PC-3 (cell line): ENCODE results near the gene SORL1. TPM values are rescaled to one million over a fixed set of nuclear protein-coding genes. Genes with fewer than 3 reads are reported as not detected.

ENCODE experiments used
- ATAC-seq: fragments of 200-7000 bp; cut with Tn5 transposase; 2 replicates; pipeline ENCODE4 v1.9.1; 2020; ENCODE audit warnings: mild to moderate bottlenecking, moderate library complexity
- BruUV-seq: library from RNA; stranded (reverse); fragments of 400-500 nt; replicated peaks from 2 replicates; lab custom pipeline; 2021; lab: Mats Ljungman, UMichigan
- CTCF ChIA-PET: fragments of 300-600 bp; sonication (Branson Sonifier 250); formaldehyde crosslinking; loops from one replicate; lab custom pipeline; 2022; ENCODE audit warnings: antibody characterized with exemption; lab: Charles Lee
- POLR2A ChIA-PET: fragments of 300-600 bp; sonication (Branson Sonifier 250); formaldehyde crosslinking; loops from one replicate; lab custom pipeline; 2022; ENCODE audit warnings: antibody characterized with exemption; ENCODE audit not compliant: unreplicated experiment; lab: Charles Lee
- DNase-seq: peaks from one replicate; pipeline ENCODE4 v3.0.0-alpha.2; 2015
- H2AFZ ChIP-seq: fragments of 300-600 bp; sonication (generic); 2 replicates; pipeline ENCODE4 v1.6.0; 2016; ENCODE audit warnings: antibody characterized with exemption, low read length
- H3F3A ChIP-seq: fragments of 300-600 bp; sonication (generic); one replicate; pipeline ENCODE4 v1.6.0; 2017; ENCODE audit warnings: antibody characterized with exemption, low read length, control low read depth, mild to moderate bottlenecking; ENCODE audit not compliant: unreplicated experiment
- H3K27ac ChIP-seq: fragments of 300-600 bp; sonication (generic); 2 replicates; pipeline ENCODE4 v1.5.1; 2016; ENCODE audit warnings: mild to moderate bottlenecking, low read length
- H3K27me3 ChIP-seq: fragments of 300-600 bp; sonication (generic); 2 replicates; pipeline ENCODE4 v1.6.1; 2016; ENCODE audit warnings: low read length, mixed read lengths
- H3K36me3 ChIP-seq: fragments of 300-600 bp; sonication (generic); 2 replicates; pipeline ENCODE4 v1.6.1; 2016; ENCODE audit warnings: low read depth, mixed run types, low read length, mixed read lengths
- H3K4me1 ChIP-seq: fragments of 300-600 bp; sonication (generic); 2 replicates; pipeline ENCODE4 v1.5.1; 2016; ENCODE audit warnings: low read length; ENCODE audit not compliant: insufficient read depth
- H3K4me2 ChIP-seq: fragments of 300-600 bp; sonication (generic); 2 replicates; pipeline ENCODE4 v1.6.0; 2016; ENCODE audit warnings: low read length
- H3K4me3 ChIP-seq: fragments of 300-600 bp; sonication (generic); 2 replicates; pipeline ENCODE4 v1.5.1; 2016; ENCODE audit warnings: mild to moderate bottlenecking, low read length, mixed read lengths
- H3K79me2 ChIP-seq: fragments of 300-600 bp; sonication (generic); 2 replicates; pipeline ENCODE4 v1.6.1; 2017; ENCODE audit warnings: low read length, mixed read lengths
- H3K9ac ChIP-seq: fragments of 300-600 bp; sonication (generic); 2 replicates; pipeline ENCODE4 v1.6.0; 2016; ENCODE audit warnings: mild to moderate bottlenecking, low read length
- H3K9me2 ChIP-seq: fragments of 300-600 bp; sonication (generic); replicated peaks from 2 replicates; pipeline ENCODE4 v1.6.1; 2016; ENCODE audit warnings: mixed run types, low read length, mixed read lengths
- H3K9me3 ChIP-seq: fragments of 300-600 bp; sonication (generic); 2 replicates; pipeline ENCODE4 v1.6.1; 2016; ENCODE audit warnings: low read length, mixed read lengths
- H4K20me1 ChIP-seq: fragments of 300-600 bp; sonication (generic); 2 replicates; pipeline ENCODE4 v1.6.1; 2016; ENCODE audit warnings: low read length, mixed read lengths
- CTCF ChIP-seq: fragments of 300-600 bp; sonication (generic); conservative IDR thresholded peaks from 2 replicates; pipeline ENCODE4 v1.5.1; 2017; ENCODE audit warnings: antibody characterized with exemption, low read depth, mild to moderate bottlenecking, low read length
- EZH2 ChIP-seq: fragments of 300-600 bp; sonication (generic); IDR thresholded peaks from one replicate; pipeline ENCODE4 v1.6.1; 2017; ENCODE audit warnings: antibody characterized with exemption, mild to moderate bottlenecking, low read length; ENCODE audit not compliant: unreplicated experiment
- EZH2phosphoT487 ChIP-seq: fragments of 300-600 bp; sonication (generic); IDR thresholded peaks from 2 replicates; pipeline ENCODE4 v1.6.1; 2018; ENCODE audit warnings: mild to moderate bottlenecking, antibody characterized with exemption, low read length, borderline replicate concordance
- intact Hi-C: fragments of 100-400 bp; cut with micrococcal nuclease; formaldehyde crosslinking; loops from 2 replicates; pipeline ENCODE4 v1.9.0; 2023
- total RNA-seq: library from RNA; depleted of rRNA; stranded (reverse); fragments of >200 nt; gene quantifications from 2 replicates; pipeline ENCODE4 v1.2.3, GENCODE V29; 2014

The SORL1 gene
- total RNA-seq, 1 experiment from 2014 or later = 53.7 TPM

- H3K9ac ChIP-seq = no peak overlapping the region
- DNase-seq (peak; percentile 96), ATAC-seq (peak; percentile 99)
- peak overlapping the region; percentile 20; the same call in 1 of the 2 replicates for H2AFZ ChIP-seq
- H4K20me1 ChIP-seq = 0 out of 2 replicates have a peak, but pooled peaks cover 3% of the 10 kb centered on the region
- no peaks in the 10 kb centered on the region for H3K9me3 ChIP-seq
- no peaks in the 10 kb centered on the region for H3K9me2 ChIP-seq
- H3K27me3 ChIP-seq = no peaks in the 10 kb centered on the region
- no peaks in the 10 kb centered on the region for H3K79me2 ChIP-seq
- no peak overlapping the region for H3K4me3 ChIP-seq
- TF ChIP-seq EZH2 = no peak
- no peak for TF ChIP-seq EZH2phosphoT487
- no peak for TF ChIP-seq CTCF
- H3K36me3 ChIP-seq = peaks cover 12% of the 10 kb centered on the region; the same call in 1 of the 2 replicates
- peaks cover 3% of the 10 kb centered on the region for H3F3A ChIP-seq
- H3K4me1 ChIP-seq = peaks cover 23% of the 10 kb centered on the region
- intact Hi-C loops = no loop called here
- ChIA-PET CTCF (no interaction called here), POLR2A (interaction anchor here (0.6 kb wide), 1 partner anchor 403 kb away, joined by 7 read pairs; no protein-coding TSS in a partner anchor)
- no TSS peak for BruUV-seq
- H3K27ac ChIP-seq = peak overlapping the region; percentile 42
- no peak overlapping the region; the same call in 1 of the 2 replicates for H3K4me2 ChIP-seq
Measured at GRCh38 chr11:121553806-121554205, 101.7 kb downstream of the SORL1 start.

GRCh38 chr11:121554552-121554951 lies 102.4 kb downstream of the SORL1 start:
- Histone ChIP-seq H3K9ac (no peak overlapping the region), H3K79me2 (no peaks in the 10 kb centered on the region), H3K9me3 (no peaks in the 10 kb centered on the region), H3K27me3 (no peaks in the 10 kb centered on the region), H3K9me2 (no peaks in the 10 kb centered on the region), H3K27ac (peak overlapping the region; percentile 35; the same call in 1 of the 2 replicates), H3K4me2 (peak overlapping the region; percentile 26; the same call in 1 of the 2 replicates), H3K4me1 (peaks cover 23% of the 10 kb centered on the region), H3K4me3 (no peak overlapping the region), H4K20me1 (0 out of 2 replicates have a peak, but pooled peaks cover 3% of the 10 kb centered on the region), H3K36me3 (peaks cover 17% of the 10 kb centered on the region; the same call in 1 of the 2 replicates), H2AFZ (no peak overlapping the region), H3F3A (peaks cover 3% of the 10 kb centered on the region)
- TF ChIP-seq EZH2 (no peak), EZH2phosphoT487 (no peak), CTCF (no peak)
- DNase-seq (no peak), ATAC-seq (no peak)
- ChIA-PET CTCF (no interaction called here), POLR2A (interaction anchor here (0.6 kb wide), 1 partner anchor 402 kb away, joined by 7 read pairs; no protein-coding TSS in a partner anchor)
- intact Hi-C loops = no loop called here
- BruUV-seq = no TSS peak

GRCh38 chr11:121555121-121555520 lies 103.0 kb downstream of the SORL1 start:
- H3F3A ChIP-seq = peaks cover 3% of the 10 kb centered on the region
- no peak overlapping the region for H3K27ac ChIP-seq
- no peak overlapping the region for H3K9ac ChIP-seq
- no peak overlapping the region for H2AFZ ChIP-seq
- H3K27me3 ChIP-seq = no peaks in the 10 kb centered on the region
- 0 out of 2 replicates have a peak, but pooled peaks cover 3% of the 10 kb centered on the region for H4K20me1 ChIP-seq
- no peaks in the 10 kb centered on the region for H3K79me2 ChIP-seq
- intact Hi-C loops = no loop called here
- no peak overlapping the region for H3K4me3 ChIP-seq
- H3K9me2 ChIP-seq = no peaks in the 10 kb centered on the region
- TF ChIP-seq EZH2 (no peak), EZH2phosphoT487 (no peak), CTCF (no peak)
- ChIA-PET CTCF (no interaction called here), POLR2A (no interaction called here)
- H3K4me1 ChIP-seq = peaks cover 23% of the 10 kb centered on the region
- H3K9me3 ChIP-seq = no peaks in the 10 kb centered on the region
- no peak for DNase-seq
- ATAC-seq = no peak
- BruUV-seq = no TSS peak
- peaks cover 17% of the 10 kb centered on the region; the same call in 1 of the 2 replicates for H3K36me3 ChIP-seq
- no peak overlapping the region for H3K4me2 ChIP-seq
